Activated naive CD4-positive, alpha-beta T cell treated with anti-CD3 and anti-CD28 coated beads, Interleukin-2, amount 50 U/mL, for 72 hours (primary cell): ENCODE results near the gene SMAD6. TPM values are rescaled to one million over a fixed set of nuclear protein-coding genes. Genes with fewer than 3 reads are reported as not detected.
"Not testable (repeated sequence)": the region's sequence is repeated elsewhere in the genome, so short reads cannot be mapped to it uniquely, and the experiment has no call there.

ENCODE experiments used
- ATAC-seq, 2 donors: fragments of 150-1000 bp; cut with Tn5 transposase; 2 replicates each; pipeline ENCODE4 v1.10.0; 2021; ENCODE audit warnings: mild to moderate bottlenecking in 2 of 2, moderate library complexity in 2 of 2
- DNase-seq, 2 donors: peaks; one replicate each; pipeline ENCODE4 v3.0.0; 2021 to 2022; ENCODE audit warnings: low spot score in 2 of 2
- H3K27ac Mint-ChIP-seq, 2 donors: one replicate each; pipeline ENCODE4 v1.8.0; 2022; ENCODE audit warnings: mild to moderate bottlenecking in 2 of 2, mixed read lengths in 2 of 2
- H3K36me3 Mint-ChIP-seq, 2 donors: one replicate each; pipeline ENCODE4 v1.8.0; 2022; ENCODE audit warnings: mixed read lengths in 2 of 2
- H3K9me3 Mint-ChIP-seq, 2 donors: one replicate each; pipeline ENCODE4 v1.8.0; 2022; ENCODE audit warnings: mixed read lengths in 2 of 2
- total RNA-seq, 2 donors: library from RNA; stranded (reverse); gene quantifications; one replicate each; pipeline ENCODE4 v1.2.3, GENCODE V29; 2022

The SMAD6 gene
- total RNA-seq, 2 donors from 2014 or later = 0.20 to 0.70 TPM

DNA sequence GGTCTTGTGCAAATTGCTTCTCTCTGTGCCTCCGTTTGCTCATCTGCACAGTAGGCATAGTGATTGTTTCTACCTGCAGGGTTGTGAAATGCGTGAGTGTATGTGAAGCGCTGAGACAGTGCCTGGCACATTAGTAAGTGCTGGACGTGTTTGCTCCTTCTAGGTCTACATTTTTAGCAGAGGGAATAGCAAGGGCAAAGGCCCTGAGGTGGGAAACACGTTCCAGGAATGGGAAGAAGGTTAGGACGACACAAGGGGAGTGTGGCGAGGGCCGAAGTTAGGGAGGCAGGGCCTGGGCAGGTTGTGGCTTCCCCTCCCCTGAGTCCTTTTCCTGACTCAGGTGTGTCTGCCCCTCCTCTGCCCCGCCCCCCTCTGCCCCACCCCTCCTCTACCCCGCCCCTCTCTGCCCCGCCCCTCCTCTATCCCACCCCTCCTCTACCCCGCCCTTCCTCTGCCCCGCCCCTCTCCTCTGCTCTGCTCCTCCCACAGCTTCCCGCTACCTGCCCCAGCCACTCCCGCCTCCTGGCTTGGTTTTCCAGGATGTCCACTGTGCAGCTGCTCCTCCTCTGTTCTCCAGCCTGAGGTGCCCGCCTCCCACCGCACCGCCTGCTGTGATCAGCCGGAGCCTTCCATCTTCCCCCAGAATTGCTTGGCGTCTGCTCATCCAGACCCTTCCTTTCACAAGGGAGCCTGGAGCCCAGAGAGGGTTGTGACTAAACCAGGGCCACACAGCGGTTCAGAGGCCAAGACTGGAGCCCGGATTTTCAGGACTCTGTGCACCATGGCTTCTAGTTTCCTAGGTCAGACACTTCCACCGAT, 31.1 kb upstream of the SMAD6 start:
- DNase-seq = no peak
- no peaks in the 10 kb centered on the region for H3K36me3 Mint-ChIP-seq
- no peak for ATAC-seq
- no peak overlapping the region for H3K27ac Mint-ChIP-seq
- H3K9me3 Mint-ChIP-seq = no peaks in the 10 kb centered on the region

DNA sequence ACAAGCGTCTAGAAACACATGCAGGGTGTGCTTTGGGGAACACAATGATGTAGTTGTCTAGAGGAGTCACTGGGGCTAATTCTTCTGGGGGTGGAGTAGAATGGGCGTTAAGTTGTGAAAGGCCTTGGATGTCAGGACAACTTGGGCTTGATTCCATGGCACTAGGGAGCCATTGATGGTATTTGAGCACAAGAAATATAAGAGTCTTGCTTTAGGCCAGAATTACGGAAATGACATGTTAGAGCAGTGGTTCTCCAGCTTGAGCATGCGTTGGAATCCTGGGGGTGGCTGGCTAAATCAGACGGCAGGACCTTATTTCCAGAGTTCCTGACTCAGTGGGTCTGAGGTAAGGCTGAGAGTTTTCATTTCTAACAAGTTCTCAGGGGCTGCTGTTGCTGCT, 29.2 kb upstream of the SMAD6 start:
- DNase-seq (no peak), ATAC-seq (no peak)
- Mint-ChIP-seq H3K27ac (no peak overlapping the region), H3K36me3 (no peaks in the 10 kb centered on the region), H3K9me3 (no peaks in the 10 kb centered on the region)

DNA sequence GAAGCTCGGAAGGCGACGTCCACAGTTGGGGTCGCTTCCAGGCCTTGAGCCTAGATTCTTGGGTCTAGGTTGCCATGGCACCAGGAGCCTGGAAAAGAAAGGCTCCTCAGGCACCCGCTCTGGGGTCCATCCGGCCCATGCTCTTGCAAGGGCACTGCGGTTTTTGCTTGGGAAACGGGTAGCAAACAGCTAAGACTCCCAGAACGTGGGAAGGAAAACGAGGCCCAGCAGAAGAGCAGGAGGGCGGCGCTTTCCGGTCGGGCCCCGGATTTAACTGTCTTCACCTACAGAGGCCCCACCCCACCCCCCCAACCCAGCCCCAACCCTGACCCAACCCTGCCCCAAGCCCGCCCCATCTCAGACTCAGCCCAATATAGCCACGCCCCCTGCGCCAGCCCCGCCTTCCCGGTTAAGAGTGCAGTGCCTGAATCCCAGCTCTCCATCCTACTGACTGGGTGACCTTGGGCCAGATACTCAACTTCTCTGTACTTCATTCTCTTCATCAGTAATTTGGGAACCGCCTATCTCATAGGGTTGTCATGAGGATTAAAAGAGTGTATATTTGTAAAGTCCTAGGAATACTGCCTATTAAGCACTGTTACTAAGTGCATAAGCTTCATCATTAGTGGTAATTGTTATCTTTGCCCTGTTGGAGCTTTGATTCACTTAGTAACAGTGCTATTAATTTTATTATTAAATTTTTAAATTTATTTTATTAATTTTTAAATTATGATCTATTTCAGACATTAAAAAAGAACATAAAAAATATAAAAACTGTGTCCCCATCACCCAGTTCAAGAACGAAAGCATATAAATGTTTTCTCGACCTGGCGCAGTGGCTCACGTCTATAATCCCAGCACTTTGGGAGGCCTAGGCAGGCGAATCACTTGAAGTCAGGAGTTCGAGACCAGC, 28.4 kb upstream of the SMAD6 start:
- DNase-seq (no peak), ATAC-seq (no peak)
- no peaks in the 10 kb centered on the region for H3K36me3 Mint-ChIP-seq
- H3K9me3 Mint-ChIP-seq = no peaks in the 10 kb centered on the region
- no peak overlapping the region for H3K27ac Mint-ChIP-seq

DNA sequence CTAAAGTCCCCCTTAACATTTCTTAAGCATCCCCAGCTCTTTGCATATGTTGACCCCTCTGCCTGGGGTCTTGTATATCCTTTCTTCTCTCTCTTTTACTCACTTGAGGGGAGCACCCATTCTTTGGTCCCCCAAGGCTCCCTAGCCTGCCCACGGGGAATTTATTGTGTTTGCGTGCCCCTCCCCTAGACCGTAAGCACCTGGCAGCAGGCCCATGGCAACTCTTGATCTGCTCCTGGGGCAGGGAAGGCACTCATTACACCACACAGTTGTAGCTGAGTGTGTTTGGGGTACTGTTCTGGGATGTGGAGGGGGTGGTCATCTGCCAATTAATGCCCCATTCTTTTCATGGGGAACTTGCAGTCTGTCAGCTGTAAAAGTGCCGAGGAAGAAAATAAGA, 27.3 kb upstream of the SMAD6 start:
- ATAC-seq (no peak), DNase-seq (no peak)
- H3K27ac Mint-ChIP-seq = peak overlapping the region in 1 of 2 donors; percentile 29
- H3K36me3 Mint-ChIP-seq = no peaks in the 10 kb centered on the region
- H3K9me3 Mint-ChIP-seq = no peaks in the 10 kb centered on the region

DNA sequence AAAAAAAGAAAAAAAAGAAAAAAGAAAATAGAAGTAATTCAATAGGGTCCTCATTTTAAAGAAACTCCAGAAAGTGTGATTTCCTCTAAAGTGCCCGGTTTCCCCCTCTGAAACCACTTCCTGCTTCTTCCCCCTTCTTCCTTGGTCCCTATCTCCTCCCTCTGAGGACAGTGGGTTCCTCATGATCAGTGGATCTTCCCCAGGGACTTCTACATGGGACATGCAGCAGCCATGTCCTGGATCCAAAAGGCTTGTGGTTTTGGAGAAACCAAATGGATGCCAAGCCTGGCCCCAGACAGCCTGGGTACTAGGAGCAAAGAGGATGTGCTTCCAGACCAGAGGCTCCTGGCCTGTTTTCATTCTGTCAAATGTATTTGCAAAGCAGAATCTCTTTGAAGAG, 26.6 kb upstream of the SMAD6 start:
- DNase-seq (no peak), ATAC-seq (no peak)
- Mint-ChIP-seq H3K36me3 (no peaks in the 10 kb centered on the region), H3K9me3 (no peaks in the 10 kb centered on the region), H3K27ac (peak overlapping the region in 1 of 2 donors; percentile 82)

DNA sequence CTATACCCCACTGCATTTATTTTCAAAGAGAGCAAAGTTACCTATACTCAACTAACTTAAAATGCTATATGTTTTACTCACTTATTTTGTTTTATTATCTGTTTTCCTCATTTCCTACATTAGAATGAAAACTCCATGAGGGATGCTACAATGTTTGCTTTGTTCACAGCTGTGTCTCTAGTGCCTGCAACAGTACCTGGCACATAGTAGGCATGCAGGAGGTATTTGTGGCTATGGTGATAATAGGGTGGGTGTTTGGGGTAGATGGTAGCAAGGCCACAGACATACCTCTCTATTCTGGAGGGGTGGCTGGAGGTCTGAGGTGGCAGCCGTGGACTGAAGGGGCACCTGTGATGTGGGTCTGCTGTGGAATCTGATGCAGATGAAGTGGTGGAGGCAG, 24.7 kb upstream of the SMAD6 start:
- ATAC-seq (no peak), DNase-seq (no peak)
- Mint-ChIP-seq H3K9me3 (peaks cover 4 to 12% of the 10 kb centered on the region in 2 donors), H3K27ac (peak overlapping the region; percentile 22 to 57), H3K36me3 (peaks cover 5 to 12% of the 10 kb centered on the region in 2 donors)

DNA sequence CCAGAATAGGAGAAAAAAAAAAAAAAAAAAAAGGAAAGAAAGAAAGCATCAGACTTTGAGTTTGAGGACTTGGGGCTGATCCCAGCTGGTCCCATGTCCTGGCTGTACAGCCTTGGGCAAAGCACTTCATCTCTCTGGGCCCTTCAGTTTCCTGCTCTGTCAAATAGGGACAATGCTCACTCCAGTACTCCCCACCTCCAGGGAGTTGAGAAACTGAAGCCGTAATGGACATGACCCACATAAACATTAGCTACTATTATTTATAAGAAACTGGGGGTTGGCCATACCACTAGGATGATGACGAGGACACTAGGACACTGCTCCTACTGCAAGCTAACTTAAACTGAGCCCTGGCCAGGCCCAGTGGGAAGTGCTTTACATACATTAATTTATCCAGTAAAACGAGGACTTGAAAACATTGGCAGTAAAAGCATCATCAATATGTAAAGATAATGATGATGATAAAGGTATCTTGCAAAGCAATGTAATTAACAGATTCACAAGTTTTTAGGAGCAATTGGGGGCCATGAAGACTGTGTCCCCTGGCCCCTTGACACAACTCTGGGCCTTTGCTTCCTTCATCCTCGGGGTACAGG, 22.9 kb upstream of the SMAD6 start:
- DNase-seq = no peak
- ATAC-seq = no peak
- Mint-ChIP-seq H3K27ac (peak overlapping the region in 1 of 2 donors; percentile 58), H3K36me3 (peaks cover 5 to 21% of the 10 kb centered on the region in 2 donors), H3K9me3 (peaks cover 11 to 16% of the 10 kb centered on the region in 2 donors)

DNA sequence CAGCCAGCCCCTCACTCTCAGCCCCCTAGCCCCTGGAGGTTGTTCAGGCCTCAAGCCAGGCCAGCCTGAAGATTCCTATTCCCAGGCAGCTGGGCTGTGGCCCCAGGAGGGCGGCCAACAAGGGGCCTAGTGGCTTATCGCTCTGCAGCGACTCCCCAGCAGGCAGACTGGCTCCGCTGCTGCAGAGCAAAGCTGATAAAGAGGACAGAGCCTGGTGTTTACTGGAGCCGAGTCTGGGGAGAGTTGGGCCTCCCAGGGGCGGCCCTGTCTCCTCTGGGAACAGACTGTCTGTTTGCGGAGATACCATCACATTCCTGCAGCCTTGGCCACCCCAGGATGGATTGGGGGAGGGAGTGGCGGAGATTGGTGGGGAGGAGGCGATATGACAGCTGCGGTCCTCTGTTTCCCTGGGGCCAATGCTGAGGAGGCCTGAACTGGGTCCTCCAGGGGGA, 22.4 kb upstream of the SMAD6 start:
- Mint-ChIP-seq H3K27ac (no peak overlapping the region), H3K9me3 (peaks cover 11 to 16% of the 10 kb centered on the region in 2 donors), H3K36me3 (peaks cover 5 to 21% of the 10 kb centered on the region in 2 donors)
- DNase-seq = no peak
- ATAC-seq = no peak

DNA sequence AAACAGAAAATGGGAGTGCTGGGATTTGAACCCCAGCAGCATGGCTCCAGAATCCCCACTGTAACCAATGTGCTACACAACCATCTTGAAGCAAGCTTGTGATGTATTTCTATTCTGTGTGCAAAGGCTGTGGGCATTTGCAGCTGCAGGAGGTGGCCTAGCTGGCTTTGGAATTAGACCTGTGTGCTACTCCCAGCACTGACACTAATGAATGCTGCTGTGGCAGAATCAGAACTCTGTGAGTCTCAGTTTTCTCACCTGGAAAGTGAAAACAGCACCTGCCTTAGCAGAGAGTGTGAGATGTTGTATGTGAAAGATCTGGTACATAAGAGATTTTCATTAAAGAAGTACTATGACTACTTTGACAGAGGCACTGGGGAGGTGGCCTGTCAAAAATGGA, 21.5 kb upstream of the SMAD6 start:
- DNase-seq (no peak), ATAC-seq (no peak)
- peaks cover 5 to 21% of the 10 kb centered on the region in 2 donors for H3K36me3 Mint-ChIP-seq
- peaks cover 11 to 16% of the 10 kb centered on the region in 2 donors for H3K9me3 Mint-ChIP-seq
- no peak overlapping the region for H3K27ac Mint-ChIP-seq

DNA sequence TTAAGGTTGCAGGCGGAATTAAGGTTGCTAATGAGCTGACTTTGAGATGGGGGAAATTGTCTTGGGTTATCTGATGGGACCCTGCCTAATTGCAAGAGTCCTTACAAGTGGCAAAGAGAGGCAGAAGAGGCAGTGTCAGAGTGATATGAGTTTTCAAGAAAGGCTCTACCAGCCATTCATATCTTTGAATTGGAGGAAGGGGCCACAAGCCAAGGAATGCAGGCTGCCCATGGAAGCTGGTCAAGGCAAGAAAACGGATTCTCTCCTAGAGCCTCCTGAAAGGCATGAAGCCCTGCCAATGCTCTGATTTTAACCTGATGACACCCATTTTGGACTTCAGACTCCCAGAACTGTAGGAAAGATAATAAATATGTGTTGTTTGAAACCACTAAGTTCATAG, 20.6 kb upstream of the SMAD6 start:
- H3K27ac Mint-ChIP-seq = no peak overlapping the region
- H3K36me3 Mint-ChIP-seq = peaks cover 5 to 21% of the 10 kb centered on the region in 2 donors
- H3K9me3 Mint-ChIP-seq = peaks cover 11 to 16% of the 10 kb centered on the region in 2 donors
- DNase-seq (no peak), ATAC-seq (no peak)

DNA sequence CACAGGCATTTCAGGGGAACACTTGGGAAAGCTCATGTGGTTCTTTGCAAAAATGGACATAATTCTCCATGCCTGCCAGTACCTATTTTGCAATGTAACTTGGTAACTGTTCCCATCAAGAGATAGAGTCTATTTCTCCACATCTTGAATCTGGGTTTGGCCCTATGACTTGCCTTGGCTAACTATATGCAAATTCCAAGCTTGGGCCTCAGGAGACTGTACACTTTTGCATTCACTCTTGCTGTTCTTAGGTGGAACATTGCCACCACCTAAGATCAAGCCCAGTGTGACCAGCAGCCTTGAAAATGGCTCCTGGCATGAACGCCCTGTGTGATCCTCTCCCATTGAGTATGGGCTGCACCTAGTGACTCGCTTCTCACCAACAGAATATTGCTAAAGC, 19.8 kb upstream of the SMAD6 start:
- Mint-ChIP-seq H3K36me3 (peaks cover 5 to 21% of the 10 kb centered on the region in 2 donors), H3K27ac (no peak overlapping the region), H3K9me3 (peaks cover 11 to 16% of the 10 kb centered on the region in 2 donors)
- ATAC-seq (no peak), DNase-seq (no peak)

DNA sequence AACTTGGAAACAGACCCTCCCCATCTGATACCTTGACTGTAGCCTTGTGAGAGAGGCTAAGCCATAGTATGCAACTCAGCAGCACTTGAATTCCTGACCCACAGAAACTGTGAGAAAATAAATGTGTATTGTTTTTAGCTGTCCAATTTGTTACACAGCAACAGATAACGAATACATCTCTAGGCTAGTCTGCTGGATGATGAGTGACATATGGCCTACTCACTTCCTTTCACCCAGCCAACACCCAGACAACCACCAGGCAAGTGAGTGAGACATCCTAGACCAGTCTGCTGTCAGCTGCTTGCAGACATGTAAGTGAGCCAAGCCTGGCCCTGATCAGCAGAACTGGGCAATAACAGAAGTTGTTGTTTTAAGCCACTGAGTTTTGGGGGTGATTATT, 19.2 kb upstream of the SMAD6 start:
- Mint-ChIP-seq H3K9me3 (peaks cover 11 to 16% of the 10 kb centered on the region in 2 donors), H3K27ac (peak overlapping the region in 1 of 2 donors; percentile 3), H3K36me3 (peaks cover 5 to 21% of the 10 kb centered on the region in 2 donors)
- no peak for DNase-seq
- peak in 1 of 2 donors; percentile 56 for ATAC-seq

DNA sequence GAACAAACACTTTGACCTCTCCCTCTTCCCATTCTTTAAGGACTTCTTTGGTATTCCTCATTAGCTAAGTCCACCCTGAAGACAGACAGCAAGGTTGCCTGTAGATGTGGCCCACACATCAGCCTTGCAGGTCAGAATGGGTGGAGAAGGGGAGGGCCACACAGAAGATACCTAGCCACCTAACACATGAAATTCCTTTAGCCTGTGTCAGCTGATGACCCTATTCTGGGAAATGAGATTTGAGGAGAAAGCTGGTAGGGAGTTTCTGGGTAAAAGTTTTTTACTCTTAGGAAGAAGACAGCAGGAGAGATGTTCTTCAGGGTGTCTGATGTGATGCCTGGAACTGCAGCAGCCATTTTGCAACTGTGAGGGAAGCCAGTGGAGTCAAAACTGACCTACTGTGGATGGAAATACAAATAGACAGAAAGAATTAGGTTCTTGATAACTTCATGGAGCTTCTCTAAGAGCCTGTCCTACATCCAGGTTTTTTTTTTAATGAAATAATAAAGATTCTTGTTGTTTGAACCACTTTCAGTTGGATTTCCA, 17.8 kb upstream of the SMAD6 start:
- Mint-ChIP-seq H3K9me3 (peaks cover 11 to 16% of the 10 kb centered on the region in 2 donors), H3K27ac (no peak overlapping the region), H3K36me3 (peaks cover 5 to 21% of the 10 kb centered on the region in 2 donors)
- no peak for ATAC-seq
- DNase-seq = no peak

DNA sequence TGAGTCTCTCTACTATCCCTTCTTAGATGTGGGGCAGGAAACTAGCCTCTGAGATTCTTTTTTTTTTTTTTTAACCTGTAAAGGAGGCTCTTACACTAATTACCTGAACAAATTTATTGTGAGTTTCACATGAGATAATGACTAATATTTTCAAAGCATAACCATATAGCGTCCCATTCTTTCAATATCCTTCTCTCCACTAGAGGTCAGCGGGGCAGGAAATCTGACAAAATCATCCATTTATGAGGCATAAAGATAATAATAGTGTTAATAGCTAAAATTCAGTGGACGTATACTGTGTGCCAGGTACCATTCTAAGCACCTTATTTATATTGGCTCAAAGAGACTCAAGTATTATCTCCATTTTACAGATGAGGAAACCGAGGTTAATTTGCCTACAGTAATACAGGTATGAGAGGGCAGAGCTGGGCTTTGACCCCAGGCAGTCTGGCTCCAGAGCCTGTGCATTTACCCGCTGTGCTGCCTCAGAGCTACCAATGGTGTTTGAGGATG, 16.3 kb upstream of the SMAD6 start:
- ATAC-seq (no peak), DNase-seq (no peak)
- Mint-ChIP-seq H3K36me3 (peaks cover 5 to 20% of the 10 kb centered on the region in 2 donors), H3K9me3 (peaks cover 11 to 16% of the 10 kb centered on the region in 2 donors), H3K27ac (no peak overlapping the region)

DNA sequence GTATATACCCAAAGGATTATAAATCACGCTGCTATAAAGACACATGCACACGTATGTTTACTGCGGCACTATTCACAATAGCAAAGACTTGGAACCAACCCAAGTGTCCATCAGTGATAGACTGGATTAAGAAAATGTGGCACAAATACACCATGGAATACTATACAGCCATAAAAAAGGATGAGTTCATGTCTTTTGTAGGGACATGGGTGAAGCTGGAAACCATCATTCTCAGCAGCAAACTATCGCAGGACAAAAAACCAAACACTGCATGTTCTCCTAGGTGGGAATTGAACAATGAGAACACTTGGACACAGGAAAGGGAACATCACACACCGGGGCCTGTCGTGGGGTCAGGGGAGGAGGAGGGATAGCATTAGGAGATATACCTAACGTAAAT, 11.1 kb upstream of the SMAD6 start:
- DNase-seq, ATAC-seq, H3K9me3 Mint-ChIP-seq, H3K36me3 Mint-ChIP-seq: not testable (repeated sequence)
- peak overlapping the region in 1 of 2 donors; percentile 26 for H3K27ac Mint-ChIP-seq

DNA sequence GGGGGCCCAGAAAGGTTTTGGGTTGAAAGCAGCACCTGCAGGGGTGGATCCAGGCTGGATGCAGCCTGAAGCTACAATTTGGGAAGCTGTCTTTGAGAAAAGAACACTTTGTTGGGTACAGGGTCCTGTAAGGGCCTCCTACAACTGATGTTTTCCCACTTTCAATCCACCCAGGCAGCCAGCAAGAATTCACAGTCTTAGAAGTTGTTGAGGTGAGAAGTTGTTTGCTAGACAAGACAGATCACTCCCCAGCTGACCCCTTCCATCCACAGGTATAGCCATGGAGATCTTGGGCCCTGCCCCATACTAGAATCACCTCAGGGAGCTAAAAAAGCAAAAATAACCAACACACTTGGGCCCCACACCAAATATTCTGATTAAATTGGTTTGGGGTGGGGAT, 10.3 kb upstream of the SMAD6 start:
- H3K9me3 Mint-ChIP-seq = no peaks in the 10 kb centered on the region
- peak overlapping the region in 1 of 2 donors; percentile 57 for H3K27ac Mint-ChIP-seq
- H3K36me3 Mint-ChIP-seq = no peaks in the 10 kb centered on the region

More for the DNA sequence above, 10.3 kb upstream of the SMAD6 start:
- ATAC-seq (no peak), DNase-seq (no peak)
